ENCODE measurements around the gene PKP4. TPM values are rescaled to one million over a fixed set of nuclear protein-coding genes. Genes with fewer than 3 reads are reported as not detected.

PKP4 gene
- total RNA-seq, 1 donor from 2014 or later, result 41.6 TPM

GRCh38 chr2:158557752-158558151 lies 101.0 kb downstream of the PKP4 start:
- no peak for TF ChIP-seq CTCF (IDR thresholded peaks at IDR 0.05; ENCODE audit: insufficient read depth, low read length, severe bottlenecking)
- Histone ChIP-seq H3K36me3 (ENCODE audit: control insufficient read depth, insufficient read depth, low read length) (no peaks in the 10 kb centered on the region), H3K27me3 (ENCODE audit: control insufficient read depth, insufficient read depth, low read length) (no peaks in the 10 kb centered on the region), H3K4me3 (ENCODE audit: low read depth, low read length) (no peak overlapping the region)
- DNase-seq (ENCODE audit: low read depth), result no peak
- no peak for FAIRE-seq

- Histone ChIP-seq H3K36me3 (ENCODE audit: control insufficient read depth, insufficient read depth, low read length) (no peaks in the 10 kb centered on the region), H3K4me3 (ENCODE audit: low read depth, low read length) (no peak overlapping the region), H3K27me3 (ENCODE audit: control insufficient read depth, insufficient read depth, low read length) (no peaks in the 10 kb centered on the region)
- TF ChIP-seq CTCF (IDR thresholded peaks at IDR 0.05; ENCODE audit: insufficient read depth, low read length, severe bottlenecking), result no peak
- no peak for DNase-seq (ENCODE audit: low read depth)
- no peak for FAIRE-seq
Measured at GRCh38 chr2:158559252-158559651, 102.5 kb downstream of the PKP4 start.

- no peaks in the 10 kb centered on the region for H3K27me3 ChIP-seq (ENCODE audit: control insufficient read depth, insufficient read depth, low read length)
- H3K4me3 ChIP-seq (ENCODE audit: low read depth, low read length), result no peak overlapping the region
- TF ChIP-seq CTCF (IDR thresholded peaks at IDR 0.05; ENCODE audit: insufficient read depth, low read length, severe bottlenecking), result no peak
- FAIRE-seq, result no peak
- no peak for DNase-seq (ENCODE audit: low read depth)
- no peaks in the 10 kb centered on the region for H3K36me3 ChIP-seq (ENCODE audit: control insufficient read depth, insufficient read depth, low read length)
Measured at GRCh38 chr2:158560259-158560658, 103.5 kb downstream of the PKP4 start.

- FAIRE-seq (no peak), DNase-seq (ENCODE audit: low read depth) (no peak)
- Histone ChIP-seq H3K36me3 (ENCODE audit: control insufficient read depth, insufficient read depth, low read length) (no peaks in the 10 kb centered on the region), H3K27me3 (ENCODE audit: control insufficient read depth, insufficient read depth, low read length) (no peaks in the 10 kb centered on the region), H3K4me3 (ENCODE audit: low read depth, low read length) (no peak overlapping the region)
- TF ChIP-seq CTCF (IDR thresholded peaks at IDR 0.05; ENCODE audit: insufficient read depth, low read length, severe bottlenecking), result no peak
Measured at GRCh38 chr2:158561054-158561453, 104.3 kb downstream of the PKP4 start.

GRCh38 chr2:158567208-158567607 lies 110.5 kb downstream of the PKP4 start:
- no peak for DNase-seq (ENCODE audit: low read depth)
- Histone ChIP-seq H3K27me3 (ENCODE audit: control insufficient read depth, insufficient read depth, low read length) (no peaks in the 10 kb centered on the region), H3K36me3 (ENCODE audit: control insufficient read depth, insufficient read depth, low read length) (no peaks in the 10 kb centered on the region), H3K4me3 (ENCODE audit: low read depth, low read length) (no peak overlapping the region)
- TF ChIP-seq CTCF (IDR thresholded peaks at IDR 0.05; ENCODE audit: insufficient read depth, low read length, severe bottlenecking), result no peak
- FAIRE-seq, result no peak

- Histone ChIP-seq H3K4me3 (ENCODE audit: low read depth, low read length) (no peak overlapping the region), H3K27me3 (ENCODE audit: control insufficient read depth, insufficient read depth, low read length) (no peaks in the 10 kb centered on the region), H3K36me3 (ENCODE audit: control insufficient read depth, insufficient read depth, low read length) (no peaks in the 10 kb centered on the region)
- FAIRE-seq (no peak), DNase-seq (ENCODE audit: low read depth) (no peak)
- TF ChIP-seq CTCF (IDR thresholded peaks at IDR 0.05; ENCODE audit: insufficient read depth, low read length, severe bottlenecking), result no peak
Measured at GRCh38 chr2:158569284-158569683, 112.5 kb downstream of the PKP4 start.

All from bronchial epithelial cell (primary cell).